Stimulated activated CD4-positive, alpha-beta T cell treated with anti-CD3 and anti-CD28 coated beads, Interleukin-12 subunit alpha, Interleukin-12 subunit beta, amount 100 ng/mL, for 4 hours (primary cell): ENCODE results near the gene PWP1.

ENCODE experiments used
- DNase-seq: peaks from one replicate; pipeline ENCODE4 v3.0.0-alpha.2; 2020

Gene PWP1

DNA sequence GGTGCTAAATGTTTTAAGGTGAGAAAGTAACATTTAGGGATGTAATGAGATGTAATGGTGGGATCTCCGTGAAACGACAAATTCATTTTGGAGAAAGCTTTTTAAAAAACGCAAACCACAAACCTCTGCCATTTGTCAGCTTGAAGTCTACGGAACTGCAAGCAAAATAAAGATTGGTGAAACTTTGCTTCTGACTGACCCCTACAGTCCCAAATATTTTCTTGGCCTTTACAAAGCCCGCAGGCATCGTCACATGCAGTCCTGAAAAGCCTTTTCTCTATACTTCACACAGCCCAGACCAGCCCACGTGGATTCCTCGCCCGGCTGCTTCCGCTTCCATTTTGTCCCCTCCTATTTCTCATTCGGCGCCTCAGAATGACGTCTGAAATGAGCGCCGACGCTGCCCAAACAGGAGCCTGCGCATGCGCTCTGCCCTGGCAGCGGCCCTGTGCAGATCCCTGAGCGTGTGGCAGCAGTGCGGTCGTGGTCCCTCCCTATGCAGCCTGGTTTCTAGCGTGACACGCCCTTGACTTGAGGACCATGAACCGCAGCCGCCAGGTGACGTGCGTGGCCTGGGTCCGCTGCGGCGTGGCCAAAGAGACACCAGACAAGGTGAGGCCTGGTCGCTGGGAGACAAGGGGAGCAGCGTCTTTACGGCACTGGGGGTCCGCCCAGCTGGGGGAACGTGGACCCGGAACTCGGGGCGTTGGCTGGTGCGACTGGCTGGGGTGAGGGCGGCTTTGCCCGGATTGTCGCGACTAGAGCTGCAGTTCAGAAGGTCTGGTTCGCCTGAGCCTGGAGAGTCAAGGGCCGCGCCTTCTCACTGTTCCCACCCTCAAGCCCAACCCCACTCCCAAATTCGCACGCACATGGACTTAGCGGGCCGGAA lies at the start of gene PWP1:
PWP1 (plus strand) TSS at position 440 of the 889 bp plus-strand sequence; CDS start at position 541, 101 bp downstream.
- peak; percentile 97 for DNase-seq

DNA sequence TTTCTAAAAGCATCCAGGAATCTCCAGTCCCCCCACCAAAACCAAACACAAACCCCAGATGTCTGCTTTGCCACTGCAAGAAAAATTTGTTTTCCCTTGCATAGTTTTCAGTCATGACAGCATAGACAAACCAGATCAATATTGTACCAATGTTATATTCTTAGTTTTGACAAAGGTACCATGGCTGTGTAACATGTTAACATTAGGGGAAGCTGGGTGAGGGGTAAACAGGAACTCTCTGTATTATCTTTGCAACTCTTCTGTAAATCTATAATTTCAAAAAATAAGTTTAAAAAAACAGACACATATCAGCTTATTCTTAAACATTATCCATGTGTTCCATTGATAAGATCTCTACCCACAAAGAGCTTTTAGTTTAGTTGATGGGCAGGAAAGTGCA lies 44.4 kb upstream of the PWP1 start:
- DNase-seq = no peak

DNA sequence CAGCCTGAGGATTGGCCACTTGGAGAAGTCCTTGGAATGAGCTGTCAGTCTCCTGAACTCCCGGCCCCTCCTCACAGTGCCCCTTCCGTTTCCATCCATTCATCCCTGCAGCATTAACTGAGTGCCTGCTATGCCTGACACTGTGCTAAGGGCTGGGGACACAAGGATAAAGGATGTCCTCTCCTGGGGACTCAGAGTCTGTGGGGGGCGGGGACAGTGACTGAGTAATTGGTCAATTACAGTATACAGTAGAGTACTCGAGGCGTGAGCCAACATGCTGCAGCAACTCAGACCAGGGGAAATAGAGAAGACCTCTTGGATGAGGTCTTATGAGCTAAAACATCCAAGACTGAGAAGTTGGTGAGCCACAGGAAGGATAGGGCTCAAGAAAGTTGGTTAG lies 43.4 kb upstream of the PWP1 start:
- DNase-seq = no peak

GRCh38 chr12:107645630-107646333 lies 39.8 kb upstream of the PWP1 start:
- DNase-seq = no peak

- no peak for DNase-seq
Measured at GRCh38 chr12:107646436-107646835, 39.2 kb upstream of the PWP1 start.

GRCh38 chr12:107649661-107650061 lies 35.9 kb upstream of the PWP1 start:
- no peak for DNase-seq

GRCh38 chr12:107650977-107651376 lies 34.6 kb upstream of the PWP1 start:
- no peak for DNase-seq

GRCh38 chr12:107651571-107652449 lies 33.8 kb upstream of the PWP1 start:
- no peak for DNase-seq

GRCh38 chr12:107653519-107653918 lies 32.1 kb upstream of the PWP1 start:
- no peak for DNase-seq

DNA sequence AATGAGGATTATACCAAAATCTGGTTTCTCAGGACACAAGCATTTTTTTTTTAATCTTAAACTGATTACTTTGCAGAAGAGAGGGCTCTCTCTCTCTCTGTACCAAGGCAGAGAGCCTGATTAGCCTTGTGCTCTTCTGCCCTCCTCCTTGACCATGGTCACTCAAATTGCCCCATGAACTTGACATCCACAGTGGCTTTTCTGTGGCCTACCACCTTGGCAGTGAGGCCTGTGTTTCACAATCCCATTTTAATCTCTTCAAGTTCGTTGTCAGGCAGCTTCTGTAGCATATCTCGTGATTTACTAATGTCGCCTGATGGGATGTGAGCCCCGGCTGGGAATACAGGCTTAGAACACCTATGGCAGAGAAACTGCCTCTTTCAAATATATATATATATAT lies 30.7 kb upstream of the PWP1 start:
- DNase-seq = no peak

DNA sequence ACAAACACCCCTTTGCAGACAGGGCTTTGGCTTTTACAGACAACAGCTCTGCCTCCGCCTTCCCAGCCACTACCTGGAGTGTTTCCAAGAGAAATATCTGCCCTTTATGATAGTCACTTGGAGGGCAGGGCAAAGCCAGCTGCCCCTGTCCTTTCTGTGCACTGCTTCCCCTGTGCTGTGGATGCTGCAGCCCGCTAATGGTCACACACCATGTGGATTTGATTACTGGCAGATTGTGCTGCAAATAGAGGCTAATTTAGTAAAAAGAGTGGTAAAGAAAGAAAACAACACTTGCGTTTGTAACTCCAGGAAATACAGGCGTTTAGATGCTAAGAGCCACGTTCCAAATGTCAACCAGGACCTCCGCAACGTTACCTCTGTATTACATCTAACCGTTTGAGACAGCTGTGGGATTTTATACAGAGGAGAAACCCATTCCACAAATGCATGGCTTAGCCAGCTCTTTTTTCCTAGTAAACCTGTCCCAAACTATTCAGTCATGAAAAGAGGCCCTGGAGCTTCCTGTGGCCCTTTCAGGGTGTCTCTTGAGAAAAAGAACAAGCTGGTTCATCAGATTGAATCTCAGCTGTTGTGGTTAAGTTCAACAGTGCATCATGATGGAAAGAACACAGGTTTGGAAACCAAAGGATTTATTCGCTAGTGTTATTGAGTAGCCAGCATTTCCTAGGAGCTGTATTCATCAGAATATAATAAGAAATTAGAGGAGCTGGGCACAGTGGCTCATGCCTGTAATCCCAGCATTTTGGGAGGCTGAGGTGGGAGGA lies 30.1 kb upstream of the PWP1 start:
- no peak for DNase-seq

GRCh38 chr12:107656302-107656701 lies 29.3 kb upstream of the PWP1 start:
- no peak for DNase-seq

- no peak for DNase-seq
Measured at GRCh38 chr12:107657133-107657532, 28.5 kb upstream of the PWP1 start.

GRCh38 chr12:107657621-107658020 lies 28.0 kb upstream of the PWP1 start:
- DNase-seq = no peak

DNA sequence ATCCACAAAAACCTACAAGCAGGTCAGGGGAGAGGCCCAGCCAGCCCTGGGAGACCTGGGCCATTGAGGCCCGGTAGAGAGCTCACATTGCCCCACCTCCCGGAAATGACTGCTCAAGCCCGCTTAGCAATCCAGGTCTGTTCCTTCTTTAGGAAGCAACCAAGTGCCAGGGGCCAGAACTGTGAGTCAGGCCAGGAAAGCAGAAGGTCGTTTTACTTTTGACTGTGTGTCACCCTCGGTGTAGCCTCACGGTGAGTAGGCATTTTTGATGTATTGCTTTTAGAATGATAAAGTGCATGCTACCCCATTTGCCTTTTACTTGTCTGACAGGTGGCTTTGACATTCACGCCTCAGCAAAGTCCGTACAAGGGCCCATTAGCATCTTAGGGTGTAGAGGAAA lies 25.4 kb upstream of the PWP1 start:
- no peak for DNase-seq

GRCh38 chr12:107660861-107661415 lies 24.7 kb upstream of the PWP1 start:
- DNase-seq = no peak

GRCh38 chr12:107661830-107662229 lies 23.8 kb upstream of the PWP1 start:
- no peak for DNase-seq

- DNase-seq = no peak
Measured at GRCh38 chr12:107662484-107662883, 23.1 kb upstream of the PWP1 start.

DNA sequence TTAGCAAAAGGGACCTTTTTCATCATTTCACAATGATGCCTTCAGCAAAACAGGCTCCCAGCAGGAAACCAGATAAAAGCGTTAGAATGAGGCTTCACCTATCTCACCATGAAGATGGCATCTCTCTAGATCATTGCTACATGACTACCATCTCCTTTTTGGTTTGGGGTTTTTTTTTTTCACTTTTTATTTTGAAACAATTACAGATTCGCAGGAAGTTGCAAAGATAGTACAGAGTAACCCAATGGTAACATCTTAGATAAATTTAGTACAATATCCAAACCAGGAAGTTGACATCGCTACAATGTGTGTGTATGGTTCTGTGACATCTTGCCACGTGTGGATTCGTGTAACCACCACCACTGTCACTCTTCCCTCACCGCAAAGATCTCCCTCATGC lies 22.3 kb upstream of the PWP1 start:
- DNase-seq = no peak

DNA sequence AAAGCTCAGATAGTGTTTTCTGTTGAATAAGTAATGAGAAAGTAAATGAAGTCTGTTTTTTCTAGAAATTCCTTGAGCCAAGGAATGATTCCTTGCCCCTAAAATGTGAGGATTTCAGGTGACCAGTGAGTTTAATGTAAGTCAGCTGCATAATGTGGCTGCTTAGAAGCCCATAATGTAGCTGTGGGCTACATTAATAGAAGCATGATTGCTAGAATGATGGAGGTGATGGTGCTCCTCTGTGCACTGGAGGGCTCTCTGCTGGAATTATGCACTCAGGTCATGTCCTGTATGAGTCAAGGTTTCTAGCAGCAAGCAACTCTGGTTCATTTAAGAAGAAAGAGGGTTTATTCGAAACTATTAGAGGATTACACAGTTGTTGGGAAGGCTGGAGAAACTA lies 19.6 kb upstream of the PWP1 start:
- no peak for DNase-seq

GRCh38 chr12:107667464-107667863 lies 18.1 kb upstream of the PWP1 start:
- no peak for DNase-seq
